ENCODE data around the gene DMBX1.

Gene DMBX1

GRCh38 chr1:46461017-46461808 is 28.4 kb upstream of the DMBX1 start:
- no peak for DNase-seq

GRCh38 chr1:46461809-46462448 is 27.7 kb upstream of the DMBX1 start:
- no peak for DNase-seq

- no peak for DNase-seq
Observed at GRCh38 chr1:46464013-46464548, 25.6 kb upstream of the DMBX1 start.

- no peak for DNase-seq
Observed at GRCh38 chr1:46464915-46465314, 24.7 kb upstream of the DMBX1 start.

GRCh38 chr1:46465981-46466476 is 23.6 kb upstream of the DMBX1 start:
- DNase-seq, result no peak

DNA sequence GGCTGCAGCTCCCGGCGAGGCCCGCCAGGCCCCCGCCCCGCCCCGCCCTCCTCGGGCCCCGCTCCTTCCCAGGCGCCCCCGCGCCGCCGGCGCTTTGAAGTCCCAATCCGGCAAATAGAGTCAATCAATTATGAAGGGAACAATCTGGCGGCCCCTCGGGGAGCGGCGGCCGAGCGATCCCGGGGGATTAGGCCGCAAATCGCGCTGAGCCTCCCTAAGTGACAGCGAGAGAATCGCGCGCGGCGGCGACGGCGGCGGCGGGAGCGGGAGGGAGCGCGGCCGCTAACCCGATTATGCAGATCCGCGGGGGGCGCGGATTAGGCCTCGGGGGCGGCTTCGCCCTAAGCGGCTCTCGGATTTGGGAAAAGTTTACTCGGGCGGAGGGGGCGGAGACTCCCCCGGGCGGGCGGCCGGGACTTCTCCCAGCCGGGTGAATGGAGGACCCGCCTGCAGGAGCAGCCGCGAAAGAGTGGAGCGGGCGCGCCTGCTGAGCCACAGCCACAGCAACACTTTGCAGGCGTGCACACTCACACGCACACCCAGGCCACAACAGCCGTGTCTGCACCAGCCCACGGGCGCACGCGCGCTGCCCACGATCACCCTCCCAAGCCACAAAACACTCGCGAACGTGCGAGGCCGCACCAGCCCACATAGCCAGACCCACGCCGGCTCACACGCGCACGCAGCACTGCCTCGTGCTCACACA is 23.0 kb upstream of the DMBX1 start:
- DNase-seq, result no peak

DNA sequence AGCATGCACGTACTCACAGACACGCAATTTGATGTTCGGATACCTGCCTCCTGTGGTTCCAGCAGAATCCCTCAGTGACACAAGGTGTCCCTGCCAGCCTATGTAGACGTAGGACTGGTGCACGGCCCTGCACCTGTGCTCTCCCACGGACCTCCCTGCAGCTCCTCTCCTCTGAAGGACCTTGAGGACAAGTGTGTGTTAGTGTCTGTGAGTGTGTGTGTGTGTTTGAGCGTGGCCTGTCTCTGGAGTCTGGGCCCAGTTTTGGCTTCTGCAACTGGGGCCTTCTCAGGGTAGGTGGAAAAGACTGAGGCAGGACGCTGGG is 22.5 kb upstream of the DMBX1 start:
- no peak for DNase-seq

DNA sequence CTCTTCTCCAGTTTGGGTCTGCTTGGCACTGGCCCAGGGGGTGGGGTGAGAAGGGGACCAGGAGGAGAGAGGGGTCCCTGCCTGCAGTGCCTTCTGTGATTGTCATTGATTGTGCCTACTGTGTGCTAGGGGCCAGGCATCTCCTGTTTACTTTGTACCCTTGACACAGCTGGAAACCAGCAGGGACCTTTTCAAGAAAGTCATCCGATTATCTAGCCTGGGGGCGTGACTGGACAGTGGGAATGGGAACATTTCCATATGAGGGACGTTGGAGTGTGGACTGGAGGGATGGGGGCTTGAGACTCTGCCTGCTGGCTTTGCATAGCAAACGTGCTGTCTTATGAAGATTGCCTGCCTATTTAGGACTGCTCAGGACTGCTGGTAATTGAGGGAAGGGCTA is 19.8 kb upstream of the DMBX1 start:
- no peak for DNase-seq

- no peak for DNase-seq
Observed at GRCh38 chr1:46471848-46472492, 17.7 kb upstream of the DMBX1 start.

DNA sequence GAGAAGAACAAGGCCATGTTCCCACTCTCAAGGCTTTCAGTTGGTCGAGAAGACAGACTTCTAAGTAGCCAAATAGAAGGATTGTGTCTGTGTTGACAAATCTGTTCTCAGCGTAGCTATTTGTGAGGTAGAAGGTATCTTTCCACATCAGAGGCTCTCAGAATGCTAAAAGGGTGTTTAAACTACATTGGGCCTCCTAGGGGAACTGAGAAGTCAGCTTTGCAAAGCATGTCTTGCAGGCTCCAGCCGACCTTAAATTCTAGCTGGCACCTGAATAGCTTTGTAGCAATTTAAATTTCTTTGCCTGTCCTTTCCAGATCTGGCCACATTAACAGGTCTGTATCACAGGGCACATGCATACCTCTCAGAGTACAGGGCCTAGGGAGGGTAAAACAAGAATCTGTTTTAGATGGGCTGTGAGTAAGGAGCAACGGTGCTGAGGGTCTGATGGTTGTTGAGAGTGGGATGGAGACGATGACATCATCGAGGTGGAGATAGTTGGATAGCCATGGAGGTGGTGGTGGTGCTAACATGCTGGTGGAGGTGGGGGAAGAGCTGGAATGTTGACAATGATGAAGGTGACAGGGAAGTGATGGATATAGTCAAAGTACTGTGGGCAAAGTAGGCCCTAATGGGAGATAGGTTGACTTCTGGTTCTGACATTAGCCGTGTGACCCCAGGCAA is 17.0 kb upstream of the DMBX1 start:
- no peak for DNase-seq

GRCh38 chr1:46473991-46474390 is 15.6 kb upstream of the DMBX1 start:
- DNase-seq, result no peak

- no peak for DNase-seq
Observed at GRCh38 chr1:46474570-46474969, 15.1 kb upstream of the DMBX1 start.

DNA sequence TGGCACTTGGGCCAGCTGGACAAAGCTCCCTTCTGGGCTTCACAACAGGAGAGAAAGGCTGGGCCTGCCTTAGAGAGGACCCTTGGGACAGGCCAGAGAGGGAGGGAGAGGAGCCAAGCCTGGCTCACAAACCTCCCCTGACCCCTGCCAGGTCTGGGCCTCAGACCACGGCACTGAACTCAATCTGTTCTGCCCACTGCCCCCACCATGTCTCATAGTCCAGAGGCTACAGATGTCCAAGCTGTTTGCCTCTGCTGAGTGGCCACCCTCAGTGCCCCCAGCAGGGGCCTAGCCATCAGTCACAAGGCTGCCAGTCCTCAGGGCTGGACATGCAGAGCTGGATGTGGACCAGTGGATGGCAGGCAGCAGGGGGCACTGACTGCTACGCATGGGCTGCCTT is 13.0 kb upstream of the DMBX1 start:
- no peak for DNase-seq

DNA sequence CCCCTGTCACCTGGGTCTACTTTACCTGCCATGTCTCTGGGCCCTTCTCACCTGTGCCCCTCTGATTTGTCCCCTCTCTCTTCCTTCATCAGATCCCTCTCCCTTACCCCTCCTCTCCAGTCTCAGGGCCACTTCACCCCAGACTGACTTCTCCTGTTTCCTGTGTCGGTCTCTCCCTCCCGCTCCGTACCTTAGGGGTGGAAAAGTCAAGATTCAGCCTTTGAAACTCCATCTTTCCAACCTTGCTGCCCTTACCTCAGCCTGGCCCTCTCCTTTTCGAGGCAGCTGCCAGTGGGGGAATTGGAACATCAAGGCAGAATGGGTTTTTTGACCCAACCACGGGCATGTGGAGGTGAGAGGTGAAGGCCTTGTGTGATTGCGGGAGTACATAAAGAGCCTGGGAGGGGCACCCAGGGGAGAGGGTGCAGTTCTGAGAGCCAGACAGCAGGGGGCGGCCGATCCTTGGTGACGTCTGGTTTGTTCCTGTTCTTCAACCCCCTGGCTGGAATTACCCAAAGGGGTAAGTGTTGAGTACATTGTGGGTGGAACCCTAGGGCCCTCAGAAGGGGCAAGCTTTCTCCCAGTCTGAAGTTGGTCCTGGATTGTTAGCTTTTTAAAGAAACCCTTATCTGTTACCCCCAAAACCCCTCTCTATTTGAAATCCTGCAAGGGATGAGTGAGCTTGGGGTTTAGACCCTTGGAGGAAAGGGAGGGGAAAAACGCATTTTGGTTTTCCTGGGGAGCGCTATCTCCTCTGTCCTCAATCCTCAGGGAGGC is 12.3 kb upstream of the DMBX1 start:
- peak; percentile 73 for DNase-seq

DNA sequence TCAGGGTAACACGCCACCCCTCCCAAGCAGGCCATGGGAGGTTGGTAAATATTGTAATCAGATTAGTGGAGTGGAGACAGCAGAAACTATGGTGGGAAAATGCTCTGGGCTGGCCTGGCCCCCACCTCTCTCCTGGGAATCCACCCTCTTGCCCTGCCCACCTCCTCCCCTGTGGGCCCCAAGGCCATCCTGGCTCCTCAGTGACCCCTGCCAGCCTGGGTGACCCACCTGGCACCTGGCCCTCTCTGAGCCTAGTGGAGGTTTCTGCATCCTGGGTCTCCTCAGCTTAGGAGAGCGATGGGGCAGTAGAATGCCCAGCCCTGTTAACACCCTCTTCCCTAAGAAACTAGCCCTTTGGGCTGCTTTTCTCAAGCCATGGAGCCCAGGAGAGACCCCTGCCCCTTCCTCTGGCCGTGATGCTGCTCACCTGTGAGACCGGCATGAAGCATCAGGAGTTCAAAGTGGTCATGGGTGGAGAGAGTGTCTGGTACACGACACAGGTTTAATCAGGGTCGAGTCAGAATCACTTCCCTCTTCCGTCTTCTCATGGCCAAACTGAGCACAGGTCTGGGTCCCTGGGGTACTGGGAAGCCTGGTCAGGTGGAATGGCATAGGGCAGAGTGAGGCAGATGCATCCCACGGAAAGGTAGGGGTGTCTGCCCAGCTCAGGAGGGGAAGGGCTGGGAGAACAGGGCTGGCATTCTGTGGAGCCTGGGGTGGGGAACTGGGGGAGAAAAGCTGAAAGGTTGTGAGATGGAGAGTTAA is 10.7 kb upstream of the DMBX1 start:
- no peak for DNase-seq

- no peak for DNase-seq
Observed at GRCh38 chr1:46479744-46480350, 9.8 kb upstream of the DMBX1 start.

- no peak for DNase-seq
Observed at GRCh38 chr1:46480959-46481646, 8.5 kb upstream of the DMBX1 start.

- no peak for DNase-seq
Observed at GRCh38 chr1:46481961-46482360, 7.7 kb upstream of the DMBX1 start.

GRCh38 chr1:46483589-46483988 is 6.0 kb upstream of the DMBX1 start:
- DNase-seq, result no peak

All from activated CD4-positive, alpha-beta T cell treated with anti-CD3 and anti-CD28 coated beads, Interleukin-2, amount 50 U/mL, for 1 hour (primary cell).